Measurements from ENCODE around the gene NHERF2.

The NHERF2 gene

DNA sequence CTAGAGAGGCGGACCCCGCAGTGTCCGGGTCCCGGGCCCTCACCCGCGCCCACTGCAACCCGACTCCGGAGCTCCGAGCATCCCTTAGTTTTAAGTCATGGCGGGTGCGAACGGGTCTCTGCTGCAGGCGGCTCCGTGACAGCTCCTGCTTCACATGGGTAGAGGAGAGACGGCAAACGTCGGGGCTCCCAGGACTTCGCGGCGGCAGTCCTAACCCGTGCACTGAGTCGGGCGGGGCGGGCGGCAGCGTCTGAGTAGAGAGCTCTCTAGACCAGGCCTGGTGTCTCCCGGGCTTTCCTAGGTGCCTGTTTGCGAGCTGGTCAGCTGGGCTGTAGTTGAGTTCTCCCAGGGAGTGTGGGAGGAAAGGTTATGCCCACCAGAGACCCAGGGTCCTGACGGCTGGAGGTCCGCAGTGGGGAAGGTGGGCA lies 21.4 kb downstream of the NHERF2 start:
- TF ChIP-seq, protein P1, sequence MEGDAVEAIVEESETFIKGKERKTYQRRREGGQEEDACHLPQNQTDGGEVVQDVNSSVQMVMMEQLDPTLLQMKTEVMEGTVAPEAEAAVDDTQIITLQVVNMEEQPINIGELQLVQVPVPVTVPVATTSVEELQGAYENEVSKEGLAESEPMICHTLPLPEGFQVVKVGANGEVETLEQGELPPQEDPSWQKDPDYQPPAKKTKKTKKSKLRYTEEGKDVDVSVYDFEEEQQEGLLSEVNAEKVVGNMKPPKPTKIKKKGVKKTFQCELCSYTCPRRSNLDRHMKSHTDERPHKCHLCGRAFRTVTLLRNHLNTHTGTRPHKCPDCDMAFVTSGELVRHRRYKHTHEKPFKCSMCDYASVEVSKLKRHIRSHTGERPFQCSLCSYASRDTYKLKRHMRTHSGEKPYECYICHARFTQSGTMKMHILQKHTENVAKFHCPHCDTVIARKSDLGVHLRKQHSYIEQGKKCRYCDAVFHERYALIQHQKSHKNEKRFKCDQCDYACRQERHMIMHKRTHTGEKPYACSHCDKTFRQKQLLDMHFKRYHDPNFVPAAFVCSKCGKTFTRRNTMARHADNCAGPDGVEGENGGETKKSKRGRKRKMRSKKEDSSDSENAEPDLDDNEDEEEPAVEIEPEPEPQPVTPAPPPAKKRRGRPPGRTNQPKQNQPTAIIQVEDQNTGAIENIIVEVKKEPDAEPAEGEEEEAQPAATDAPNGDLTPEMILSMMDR (conservative IDR thresholded peaks at IDR 0.05), result no peak
- peak overlapping the region; percentile 81 for H3K27ac ChIP-seq

DNA sequence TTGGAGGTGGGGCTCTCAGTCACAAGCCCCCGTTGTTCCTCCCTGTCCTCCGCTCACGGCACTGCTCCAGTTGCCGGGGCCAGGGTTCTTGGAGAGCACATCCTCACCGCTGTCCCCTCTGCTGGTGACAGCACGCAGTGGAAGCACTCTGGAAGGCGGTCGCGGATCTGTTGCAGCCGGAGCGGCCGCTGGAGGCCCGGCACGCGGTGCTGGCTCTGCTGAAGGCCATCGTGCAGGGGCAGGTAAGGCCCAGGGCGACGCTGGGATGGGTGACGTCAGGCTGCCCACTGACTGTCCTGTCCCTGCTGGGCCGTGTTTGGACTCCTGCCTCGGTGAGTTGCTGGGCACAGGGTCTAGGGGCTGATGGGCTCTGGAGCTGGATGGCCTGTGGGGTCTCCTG lies 26.5 kb downstream of the NHERF2 start:
- TF ChIP-seq, protein P1 (conservative IDR thresholded peaks at IDR 0.05), result no peak
- H3K27ac ChIP-seq, result peak overlapping the region; percentile 78; the same call in 1 of the 2 replicates

DNA sequence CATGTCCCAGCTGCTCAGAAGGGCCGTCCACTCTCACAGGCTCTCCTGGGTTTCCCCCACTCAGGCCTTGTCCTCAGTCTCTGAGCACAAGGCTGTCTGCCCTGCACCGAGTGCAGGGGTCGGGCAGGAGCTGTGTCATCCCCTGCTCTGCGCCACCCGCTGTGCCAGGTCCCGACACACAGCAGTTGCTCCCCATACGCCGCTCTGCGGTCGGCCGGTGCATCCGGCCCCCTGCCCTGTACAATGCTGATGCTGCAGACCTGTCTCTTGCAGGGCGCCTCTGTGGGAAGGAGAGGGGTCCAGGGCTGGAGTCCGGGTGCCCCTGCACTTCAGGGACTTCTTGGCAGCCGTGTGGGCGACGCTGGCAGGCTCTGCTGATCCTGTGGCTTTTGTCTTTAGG lies 27.2 kb downstream of the NHERF2 start:
- H3K27ac ChIP-seq, result peak overlapping the region; percentile 78
- TF ChIP-seq, protein P1 (conservative IDR thresholded peaks at IDR 0.05), result no peak

DNA sequence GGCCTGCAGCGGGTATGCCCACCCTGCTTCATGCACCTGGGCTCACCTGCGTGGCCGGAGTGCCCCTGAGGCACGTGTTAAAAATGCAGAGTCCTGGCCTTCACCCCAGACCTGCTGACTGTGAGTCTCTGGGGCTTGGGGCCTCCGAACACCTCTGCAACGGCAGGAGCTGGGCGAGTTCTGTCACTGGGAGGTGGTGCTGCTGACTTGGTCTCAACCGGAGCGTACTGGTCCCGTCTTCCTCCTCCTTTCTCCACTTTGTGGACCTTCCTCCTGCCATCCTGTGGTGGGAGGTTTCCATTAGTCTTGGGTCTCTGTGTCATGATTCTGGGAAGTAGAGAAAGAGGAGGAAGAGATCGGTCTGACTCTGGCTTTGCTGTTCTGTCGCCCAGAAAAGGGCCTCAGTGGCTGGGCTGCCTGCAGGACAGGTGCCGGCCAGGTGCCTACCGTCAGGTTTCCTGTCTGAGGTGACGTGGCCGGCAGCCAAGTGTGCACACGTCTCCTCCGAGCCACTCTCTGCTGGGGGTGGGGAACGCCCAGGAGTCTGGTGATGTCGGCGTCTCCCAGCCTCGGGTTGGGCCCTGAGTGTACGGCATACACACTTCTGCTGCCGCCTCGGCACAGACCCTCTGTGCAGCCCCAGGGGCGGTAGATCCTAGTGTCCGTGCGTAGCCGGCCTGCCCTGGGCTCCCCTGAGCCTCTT lies 28.0 kb downstream of the NHERF2 start:
- H3K27ac ChIP-seq, result peak overlapping the region; percentile 78
- TF ChIP-seq, protein P1 (conservative IDR thresholded peaks at IDR 0.05), result no peak

DNA sequence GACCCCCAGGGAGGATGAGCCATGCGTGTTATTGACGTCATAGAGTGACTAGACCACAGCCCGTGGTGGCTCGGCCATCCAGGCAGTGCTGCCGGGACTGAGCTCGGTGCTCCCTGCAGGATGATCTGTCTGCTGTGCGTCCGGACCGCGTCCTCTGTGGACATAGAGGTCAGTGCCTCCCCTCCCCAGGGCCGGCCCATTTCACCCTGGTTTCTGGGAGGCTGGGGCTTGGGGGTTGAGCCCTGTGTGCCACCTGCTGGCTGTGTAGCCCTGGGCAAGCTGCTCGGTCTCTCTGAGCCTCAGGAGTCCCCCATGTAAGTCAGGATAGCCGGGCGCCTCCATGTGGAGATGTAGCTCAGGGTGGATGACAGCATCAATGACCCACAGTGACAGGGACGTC lies 29.4 kb downstream of the NHERF2 start:
- TF ChIP-seq, protein P1 (conservative IDR thresholded peaks at IDR 0.05), result no peak
- H3K27ac ChIP-seq, result no peak overlapping the region; the same call in 1 of the 2 replicates

DNA sequence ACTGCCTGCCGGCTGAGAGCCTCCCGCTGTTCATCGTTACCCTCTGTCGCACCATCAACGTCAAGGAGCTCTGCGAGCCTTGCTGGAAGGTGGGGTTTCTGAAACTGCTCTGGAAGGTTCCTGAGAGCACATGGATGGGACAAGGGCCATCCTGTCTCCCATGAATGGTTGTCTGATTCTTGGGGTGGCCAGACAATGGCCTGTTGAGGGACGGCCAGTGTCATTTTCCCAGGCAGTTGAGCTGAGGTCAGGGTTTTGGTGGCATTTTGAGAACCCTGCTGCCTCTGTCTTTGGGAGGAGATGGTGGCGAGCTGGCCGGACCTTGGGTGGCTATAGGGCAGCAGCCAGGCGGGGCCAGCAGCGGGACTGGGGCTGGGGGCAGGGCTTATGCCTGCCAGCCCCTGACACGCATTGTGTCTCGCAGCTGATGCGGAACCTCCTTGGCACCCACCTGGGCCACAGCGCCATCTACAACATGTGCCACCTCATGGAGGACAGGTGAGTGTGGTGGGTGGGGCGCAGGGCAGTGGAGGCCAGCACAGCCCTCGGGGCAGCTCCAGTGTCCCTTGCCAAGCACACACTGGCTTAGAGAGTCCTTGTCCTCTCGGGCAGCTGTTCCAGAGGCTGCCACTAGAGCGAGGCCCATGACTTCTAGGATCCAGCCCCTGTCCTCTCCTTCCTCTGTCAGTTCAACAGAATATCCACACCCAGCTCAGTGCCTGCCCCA lies 30.1 kb downstream of the NHERF2 start:
- TF ChIP-seq, protein P1 (conservative IDR thresholded peaks at IDR 0.05), result peak; percentile 64
- peak overlapping the region; percentile 16; the same call in 1 of the 2 replicates for H3K27ac ChIP-seq

DNA sequence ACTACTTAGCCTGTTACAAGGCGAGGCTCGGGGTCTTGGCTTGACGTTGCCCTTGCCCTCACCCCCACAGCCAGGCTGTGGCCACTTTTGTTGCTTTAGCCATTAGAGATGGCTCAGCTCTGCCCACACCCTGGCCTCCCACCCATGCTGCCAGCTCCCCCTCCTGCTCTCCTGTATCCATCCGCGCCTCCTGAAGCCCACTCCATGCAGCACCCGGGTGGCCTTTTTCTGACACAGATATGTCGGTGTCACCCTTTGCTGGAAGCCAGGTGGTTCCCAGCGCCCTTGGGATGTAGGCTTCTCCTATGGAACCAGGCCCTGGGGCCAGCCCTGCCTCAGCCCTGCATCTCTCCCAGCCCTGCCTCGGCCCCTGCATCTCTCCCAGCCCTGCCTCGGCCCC lies 30.7 kb downstream of the NHERF2 start:
- no peak overlapping the region; the same call in 1 of the 2 replicates for H3K27ac ChIP-seq
- TF ChIP-seq, protein P1 (conservative IDR thresholded peaks at IDR 0.05), result peak; percentile 24

Measured in VCaP (cell line).